Lower lobe of right lung (tissue), 2 donors: ENCODE results near the gene PCYOX1L. TPM values are rescaled to one million over a fixed set of nuclear protein-coding genes. Genes with fewer than 3 reads are reported as not detected.

ENCODE experiments used
- ATAC-seq, 2 donors: fragments of 200-7000 bp; cut with Tn5 transposase; one replicate each; pipeline ENCODE4 v1.9.1; 2020 to 2022; ENCODE audit warnings: mild to moderate bottlenecking in 2 of 2, moderate library complexity in 2 of 2
- DNase-seq: peaks from one replicate; pipeline ENCODE4 v3.0.0-alpha.2; 2020
- H3K27ac ChIP-seq: fragments of 200-600 bp; one replicate; pipeline ENCODE4 v1.8.0; 2022
- H3K27me3 ChIP-seq: fragments of 200-600 bp; one replicate; pipeline ENCODE4 v1.8.0; 2022; ENCODE audit warnings: low read depth
- H3K36me3 ChIP-seq: fragments of 200-600 bp; one replicate; pipeline ENCODE4 v1.8.0; 2022; ENCODE audit warnings: mild to moderate bottlenecking
- H3K4me1 ChIP-seq: fragments of 200-600 bp; one replicate; pipeline ENCODE4 v1.8.0; 2022
- H3K4me3 ChIP-seq: fragments of 200-600 bp; one replicate; pipeline ENCODE4 v1.8.0; 2022; ENCODE audit warnings: mild to moderate bottlenecking
- H3K9me3 ChIP-seq: fragments of 200-600 bp; one replicate; pipeline ENCODE4 v1.8.0; 2022
- CTCF ChIP-seq: fragments of 200-600 bp; IDR thresholded peaks from one replicate; pipeline ENCODE4 v1.8.0; 2022; ENCODE audit warnings: antibody characterized with exemption, mild to moderate bottlenecking
- intact Hi-C: fragments of 100-400 bp; cut with DNase I; formaldehyde crosslinking; loops from one replicate; pipeline ENCODE4 v1.11.0; 2022
- total RNA-seq: library from RNA; stranded (reverse); fragmentation: NEBNext Ultra II Directional; extraction: Animal tissue kit (Norgen Biotek cat#: 25700); gene quantifications from one replicate; pipeline ENCODE4 v1.2.1, GENCODE V29; 2021
- donor health status: DM: no; HTN: yes; CAD: no; lungs with severe emphysema.

PCYOX1L gene
- total RNA-seq, 1 donor from 2014 or later: 5.9 TPM

GRCh38 chr5:149399775-149400174 lies 41.9 kb downstream of the PCYOX1L start:
- H3K27ac ChIP-seq: no peak overlapping the region
- ATAC-seq: no peak
- no peak for DNase-seq
- H3K36me3 ChIP-seq: no peaks in the 10 kb centered on the region
- H3K27me3 ChIP-seq: no peaks in the 10 kb centered on the region
- no peak overlapping the region for H3K4me3 ChIP-seq
- intact Hi-C loops: no loop called here
- H3K4me1 ChIP-seq: no peaks in the 10 kb centered on the region
- H3K9me3 ChIP-seq: no peaks in the 10 kb centered on the region
- TF ChIP-seq CTCF: no peak

- Histone ChIP-seq H3K27me3 (no peaks in the 10 kb centered on the region), H3K36me3 (no peaks in the 10 kb centered on the region), H3K4me3 (no peak overlapping the region), H3K27ac (no peak overlapping the region), H3K4me1 (peaks cover under 1% of the 10 kb centered on the region), H3K9me3 (no peaks in the 10 kb centered on the region)
- no peak for DNase-seq
- intact Hi-C loops: no loop called here
- no peak for TF ChIP-seq CTCF
- ATAC-seq: peak in 1 of 2 donors; percentile 46
These were observed 42.5 kb downstream of the PCYOX1L start for GRCh38 chr5:149400304-149400703.

GRCh38 chr5:149401051-149401450 lies 43.2 kb downstream of the PCYOX1L start:
- intact Hi-C loops: no loop called here
- Histone ChIP-seq H3K9me3 (no peaks in the 10 kb centered on the region), H3K27ac (no peak overlapping the region), H3K36me3 (no peaks in the 10 kb centered on the region), H3K4me3 (no peak overlapping the region), H3K27me3 (no peaks in the 10 kb centered on the region), H3K4me1 (peaks cover 8% of the 10 kb centered on the region)
- no peak for DNase-seq
- no peak for ATAC-seq
- no peak for TF ChIP-seq CTCF

- Histone ChIP-seq H3K27ac (no peak overlapping the region), H3K36me3 (no peaks in the 10 kb centered on the region), H3K4me1 (peaks cover 8% of the 10 kb centered on the region), H3K9me3 (no peaks in the 10 kb centered on the region), H3K27me3 (no peaks in the 10 kb centered on the region), H3K4me3 (no peak overlapping the region)
- ATAC-seq (no peak), DNase-seq (no peak)
- no peak for TF ChIP-seq CTCF
- intact Hi-C loops: no loop called here
These were observed 44.4 kb downstream of the PCYOX1L start for GRCh38 chr5:149402291-149402690.

GRCh38 chr5:149403923-149404745 lies 46.3 kb downstream of the PCYOX1L start:
- no peak overlapping the region for H3K4me3 ChIP-seq
- no peak for TF ChIP-seq CTCF
- ATAC-seq (no peak), DNase-seq (no peak)
- intact Hi-C loops: no loop called here
- H3K4me1 ChIP-seq: peaks cover 8% of the 10 kb centered on the region
- H3K9me3 ChIP-seq: no peaks in the 10 kb centered on the region
- H3K27me3 ChIP-seq: no peaks in the 10 kb centered on the region
- no peaks in the 10 kb centered on the region for H3K36me3 ChIP-seq
- no peak overlapping the region for H3K27ac ChIP-seq
